ENCODE data around the gene IL36A. TPM values are rescaled to one million over a fixed set of nuclear protein-coding genes. Genes with fewer than 3 reads are reported as not detected.

Gene IL36A
- polyA plus RNA-seq, 4 donors: 0.09 TPM; not detected in 3

Other genes with a start within 250 kb of the IL36A start
- gene CKAP2L, start 240.8 kb upstream of the IL36A start, polyA plus RNA-seq: 1 to 10 TPM in 2 of 4 donors, not detected in 2; 3.6 to 8.0 TPM
- gene IL1A, start 221.0 kb upstream of the IL36A start, polyA plus RNA-seq: under 1 TPM in 2 of 4 donors, not detected in 2; 0.06 to 0.24 TPM
- 1 to 10 TPM; 2.7 to 5.3 (median 3.1) TPM for gene IL1B, start 168.7 kb upstream of the IL36A start, polyA plus RNA-seq
- 1 to 10 TPM in 1 of 4 donors, not detected in 3; 1.6 TPM for gene IL37, start 94.3 kb upstream of the IL36A start, polyA plus RNA-seq
- under 1 TPM in 1 of 4 donors, not detected in 3; 0.50 TPM for gene IL36G, start 27.5 kb upstream of the IL36A start, polyA plus RNA-seq
- not detected for gene IL36B, start 47.4 kb downstream of the IL36A start, polyA plus RNA-seq
- not detected for gene IL36RN, start 53.7 kb downstream of the IL36A start, polyA plus RNA-seq
- under 1 TPM in 1 of 4 donors, not detected in 3; 0.25 TPM for gene IL1F10, start 62.5 kb downstream of the IL36A start, polyA plus RNA-seq
- gene IL1RN, start 122.1 kb downstream of the IL36A start, polyA plus RNA-seq: 10 to 100 TPM in 3 of 4 donors, under 1 TPM in 1; 0.44 to 69.8 (median 24.3) TPM
- gene PSD4, start 168.5 kb downstream of the IL36A start, polyA plus RNA-seq: 10 to 100 TPM; 24.7 to 39.2 (median 32.7) TPM